ENCODE results near the gene ORAI3.

ORAI3 gene

DNA sequence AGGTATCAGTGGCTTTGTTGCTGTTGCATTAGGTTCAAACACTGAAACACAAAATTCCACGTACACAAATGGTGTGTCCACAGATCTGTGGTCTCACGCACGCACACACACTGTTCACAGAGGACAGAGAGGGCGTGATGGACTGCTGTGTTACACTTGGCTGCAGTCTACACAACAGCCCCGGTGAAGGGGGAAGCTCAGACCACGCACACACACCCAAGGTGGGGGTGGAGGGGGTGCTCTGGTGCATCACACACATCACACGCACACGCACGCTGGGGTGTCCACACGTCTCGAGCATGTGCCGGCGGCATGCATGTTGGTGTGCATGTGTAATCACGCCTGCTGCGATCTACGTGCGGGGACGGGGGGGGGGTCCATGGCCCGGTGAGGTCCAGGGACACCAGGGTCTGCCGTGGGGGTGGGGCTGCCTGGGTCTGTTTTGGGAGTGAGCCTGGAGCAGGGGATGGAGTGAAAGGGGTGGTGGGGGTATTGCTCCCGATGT, 43.5 kb downstream of the ORAI3 start:
- Histone ChIP-seq H3K4me3 (no peak overlapping the region), H3K9ac (no peak overlapping the region), H3K9me3 (replicated peaks in 1 of 11) (no peaks in the 10 kb centered on the region), H3K27ac (no peak overlapping the region), H3K27me3 (no peaks in the 10 kb centered on the region), H3K4me1 (peaks cover 0 to 38% (median 12%) of the 10 kb centered on the region in 10 experiments; a peak in 11 of 20 replicates), H3K36me3 (peaks cover 0 to 13% (median 5%) of the 10 kb centered on the region in 11 experiments; a peak in 10 of 22 replicates), H4K20me1 (no peaks in the 10 kb centered on the region), H3K4me2 (no peak overlapping the region)
- TF ChIP-seq Cebpa-rat (IDR thresholded peaks at IDR 0.05) = no peak

DNA sequence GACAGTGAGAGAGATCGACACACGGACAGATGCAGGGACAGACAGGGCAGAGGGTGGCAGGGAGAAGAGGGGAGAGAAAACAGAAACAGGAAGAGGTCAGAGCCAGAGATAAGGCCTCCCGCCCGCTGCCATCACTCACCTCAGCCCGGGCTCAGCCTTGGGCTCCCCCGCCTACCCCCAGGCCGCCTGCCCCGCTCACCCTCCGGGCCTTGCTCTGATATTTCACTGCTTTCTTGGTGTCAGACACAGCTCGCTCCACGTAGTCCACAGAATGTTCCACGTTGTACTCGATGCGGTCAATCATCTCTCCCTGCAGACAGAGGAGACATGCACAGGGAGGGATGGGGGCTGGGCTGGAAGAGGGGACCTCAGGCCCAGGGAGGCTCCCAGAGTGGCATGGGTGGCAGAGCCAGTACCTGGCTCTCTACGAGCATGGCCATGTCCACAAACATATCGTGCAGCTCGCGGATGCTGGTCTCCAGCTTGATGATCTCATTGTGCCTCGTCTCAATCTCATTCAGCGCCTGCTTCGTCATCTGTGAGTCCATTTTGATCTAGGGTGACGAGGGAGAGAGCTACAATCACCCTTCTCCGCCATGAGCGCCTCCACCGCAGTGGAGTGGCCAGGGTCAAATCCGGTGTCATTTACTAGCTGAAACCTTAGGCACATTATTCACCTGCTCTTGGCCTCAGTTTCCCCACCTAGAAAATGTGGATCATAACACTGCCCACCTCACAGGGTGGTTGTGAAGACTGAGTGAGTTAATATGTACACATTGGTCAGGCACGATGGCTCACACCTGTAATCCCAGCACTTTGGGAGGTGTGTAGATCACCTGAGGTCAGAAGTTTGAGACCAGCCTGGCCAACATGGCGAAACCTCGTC, 44.3 kb downstream of the ORAI3 start:
- Histone ChIP-seq H3K9ac (0 out of 22 replicates have a peak overlapping the region, but pooled peaks of 1 of the 11 experiments have one; percentile 5), H3K9me3 (replicated peaks in 1 of 11) (no peaks in the 10 kb centered on the region), H3K4me1 (peaks cover 0 to 38% (median 15%) of the 10 kb centered on the region in 10 experiments; a peak in 11 of 20 replicates), H3K27me3 (no peaks in the 10 kb centered on the region), H3K27ac (peak overlapping the region in 2 of 11 experiments; percentile 43 to 44; a peak in 4 of 22 replicates), H4K20me1 (no peaks in the 10 kb centered on the region), H3K36me3 (peaks cover 0 to 5% (median 0%) of the 10 kb centered on the region in 11 experiments; a peak in 7 of 22 replicates), H3K4me2 (peak overlapping the region in 3 of 11 experiments; percentile 9 to 28 (median 26); a peak in 3 of 22 replicates), H3K4me3 (no peak overlapping the region)
- TF ChIP-seq Cebpa-rat (IDR thresholded peaks at IDR 0.05) = no peak

DNA sequence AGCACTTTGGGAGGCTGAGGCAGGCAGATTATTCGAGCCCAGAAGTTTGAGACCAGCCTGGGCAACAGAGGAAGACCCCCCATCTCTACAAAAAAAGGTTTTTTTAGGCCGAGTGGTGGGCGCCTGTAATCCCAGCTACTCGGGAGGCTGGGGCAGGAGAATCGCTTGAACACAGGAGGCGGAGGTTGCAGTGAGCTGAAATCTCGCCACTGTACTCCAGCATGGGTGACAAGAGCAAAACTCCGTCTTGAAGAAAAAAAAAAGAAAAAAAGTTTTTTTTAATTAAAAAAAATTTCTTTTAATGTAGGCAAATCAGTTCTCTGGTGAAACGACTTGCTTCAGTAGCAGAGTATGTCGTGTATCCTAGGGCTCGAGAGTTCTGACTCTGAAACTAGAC, 47.1 kb downstream of the ORAI3 start:
- Histone ChIP-seq H3K4me2 (no peak overlapping the region), H3K4me3 (no peak overlapping the region), H3K9ac (no peak overlapping the region), H3K36me3 (no peaks in the 10 kb centered on the region), H3K4me1 (peaks cover 0 to 38% (median 11%) of the 10 kb centered on the region in 10 experiments; a peak in 11 of 20 replicates), H3K9me3 (replicated peaks in 1 of 11) (no peaks in the 10 kb centered on the region), H3K27me3 (no peaks in the 10 kb centered on the region), H3K27ac (no peak overlapping the region), H4K20me1 (no peaks in the 10 kb centered on the region)
- no peak for TF ChIP-seq Cebpa-rat (IDR thresholded peaks at IDR 0.05)

DNA sequence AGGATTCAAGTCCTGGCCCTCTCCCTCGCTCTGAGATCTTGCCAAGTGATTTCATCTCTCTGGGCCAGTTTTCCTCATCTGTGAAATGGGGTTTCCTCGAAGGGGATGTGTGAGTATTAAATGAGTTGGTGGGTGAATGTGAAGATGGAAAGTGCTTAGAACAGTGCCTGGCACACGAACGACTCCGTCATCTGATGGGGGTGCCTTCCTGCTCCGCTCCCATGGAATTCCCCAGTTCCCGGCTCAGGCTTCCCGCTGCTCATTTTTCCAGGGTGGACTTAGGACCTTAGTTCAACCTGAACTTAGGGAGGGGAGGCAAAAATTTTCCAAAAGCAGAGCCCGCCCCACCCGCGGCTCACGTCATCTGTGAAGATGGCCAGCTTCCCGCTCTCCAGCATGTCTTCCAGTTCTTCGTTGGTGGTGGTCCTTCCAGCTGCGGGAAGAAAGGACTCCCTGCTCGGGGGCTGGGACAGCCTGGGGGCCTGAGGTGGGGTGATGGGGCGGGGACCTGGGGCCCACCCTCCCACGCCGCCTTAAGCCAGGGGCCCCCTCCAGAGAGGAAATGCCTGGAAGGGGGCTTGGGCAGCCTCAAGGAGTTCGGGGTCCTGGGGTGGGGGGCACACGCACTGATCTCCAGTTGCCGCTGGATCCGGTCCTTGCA, 47.6 kb downstream of the ORAI3 start:
- H3K4me3 ChIP-seq = peak overlapping the region in 5 of 10 experiments; percentile 32 to 62 (median 48); a peak in 9 of 20 replicates
- peak overlapping the region in 3 of 11 experiments; percentile 29 to 40 (median 30); a peak in 4 of 22 replicates for H3K27ac ChIP-seq
- peaks cover 0 to 38% (median 11%) of the 10 kb centered on the region in 10 experiments; a peak in 11 of 20 replicates for H3K4me1 ChIP-seq
- H3K36me3 ChIP-seq = no peaks in the 10 kb centered on the region
- H3K9ac ChIP-seq = peak overlapping the region in 6 of 11 experiments; percentile 26 to 63 (median 58); a peak in 8 of 22 replicates
- no peaks in the 10 kb centered on the region for H3K27me3 ChIP-seq
- no peak for TF ChIP-seq Cebpa-rat (IDR thresholded peaks at IDR 0.05)
- peak overlapping the region; percentile 50 to 85 (median 62); a peak in 18 of 22 replicates for H3K4me2 ChIP-seq
- H3K9me3 ChIP-seq (replicated peaks in 1 of 11) = no peaks in the 10 kb centered on the region
- H4K20me1 ChIP-seq = no peaks in the 10 kb centered on the region

DNA sequence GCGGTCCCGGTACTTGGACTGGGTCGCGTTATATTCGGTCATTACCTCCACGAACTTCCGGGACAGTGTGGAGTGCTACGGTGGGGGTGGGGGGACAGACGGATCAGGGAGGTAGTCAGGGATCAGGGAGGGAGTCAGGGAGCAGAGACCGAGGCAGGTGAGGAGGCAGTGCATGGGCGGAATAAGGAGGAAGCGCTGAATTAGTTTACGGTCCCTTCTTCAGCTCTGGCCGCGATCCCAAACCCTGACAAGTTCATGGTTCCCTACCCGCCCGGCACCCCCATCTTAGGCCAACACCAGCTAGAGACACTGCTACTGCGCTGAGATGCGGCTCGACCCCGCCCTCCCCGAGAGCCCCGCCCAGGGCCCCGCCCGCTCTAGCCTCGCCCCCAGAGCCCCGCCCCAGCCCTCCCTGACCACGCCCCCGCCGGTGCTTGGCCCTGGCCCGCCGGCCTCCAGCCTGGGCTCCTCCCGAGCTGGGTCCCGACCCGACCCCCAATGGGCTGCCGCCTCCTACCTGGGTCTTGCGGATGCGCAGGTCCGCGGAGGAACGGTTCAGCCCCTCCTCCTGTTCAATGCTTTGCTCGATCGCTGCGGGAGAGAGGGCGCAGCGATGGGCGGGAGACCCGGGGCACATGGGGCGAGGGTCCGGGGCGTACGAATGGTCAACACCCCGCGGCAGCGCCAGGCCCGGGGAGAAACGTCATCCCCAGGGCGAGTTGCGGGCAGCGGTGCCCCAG, 48.3 kb downstream of the ORAI3 start:
- no peaks in the 10 kb centered on the region for H3K9me3 ChIP-seq (replicated peaks in 1 of 11)
- H3K4me2 ChIP-seq = peak overlapping the region; percentile 50 to 85 (median 62); a peak in 18 of 22 replicates
- peak overlapping the region in 3 of 11 experiments; percentile 29 to 40 (median 30); a peak in 4 of 22 replicates for H3K27ac ChIP-seq
- peak overlapping the region in 6 of 11 experiments; percentile 26 to 63 (median 58); a peak in 8 of 22 replicates for H3K9ac ChIP-seq
- no peak for TF ChIP-seq Cebpa-rat (IDR thresholded peaks at IDR 0.05)
- H3K4me3 ChIP-seq = peak overlapping the region in 6 of 10 experiments; percentile 26 to 62 (median 42); a peak in 10 of 20 replicates
- H4K20me1 ChIP-seq = no peaks in the 10 kb centered on the region
- no peaks in the 10 kb centered on the region for H3K27me3 ChIP-seq
- H3K36me3 ChIP-seq = no peaks in the 10 kb centered on the region
- H3K4me1 ChIP-seq = peaks cover 0 to 38% (median 11%) of the 10 kb centered on the region in 10 experiments; a peak in 11 of 20 replicates

DNA sequence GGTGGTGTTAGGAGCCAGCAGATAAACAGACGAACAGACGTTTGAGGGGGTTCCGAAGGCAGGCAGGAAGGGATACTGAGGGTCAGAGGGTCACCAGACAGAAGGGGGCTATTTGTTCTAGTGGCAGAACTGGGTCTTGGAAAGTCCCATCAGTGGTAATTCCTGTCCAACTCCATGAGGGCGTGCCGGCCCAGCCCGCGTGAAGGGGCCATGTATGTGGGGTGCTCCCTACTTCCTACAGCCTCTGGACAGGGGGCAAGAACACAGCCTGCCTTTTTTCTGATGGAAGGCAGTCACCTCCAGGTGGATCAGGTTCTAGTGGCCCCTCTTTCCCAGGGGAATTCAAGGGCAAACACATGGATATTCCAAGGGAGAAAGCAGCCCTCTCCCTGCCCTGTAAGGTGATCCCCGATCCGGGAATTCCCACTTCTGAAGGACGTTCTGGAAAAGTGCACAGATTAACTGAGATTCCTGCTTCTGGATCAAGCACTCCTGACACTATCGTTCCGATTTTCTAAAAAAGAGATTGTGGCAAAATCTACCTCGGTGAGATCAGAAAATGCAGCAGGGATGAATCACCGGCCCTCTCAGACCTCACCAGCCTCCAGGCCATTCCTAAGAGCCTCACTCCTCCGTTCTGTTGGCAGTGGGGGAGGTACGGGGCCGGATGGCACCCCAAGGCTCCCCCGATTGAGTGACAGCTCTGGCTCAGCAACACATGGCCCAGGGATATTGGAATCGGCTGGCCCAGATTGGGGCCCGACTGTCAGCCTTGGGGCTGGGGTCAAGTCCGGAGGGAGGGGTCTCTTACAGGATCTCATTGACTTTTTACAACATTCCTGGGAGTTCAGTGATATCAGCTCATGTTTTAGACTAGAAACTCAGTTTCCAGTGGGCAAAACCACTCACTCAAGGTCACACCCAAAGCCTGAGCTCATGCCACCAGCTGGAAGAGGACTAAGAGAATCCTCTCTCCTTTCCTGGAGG, 49.1 kb downstream of the ORAI3 start:
- H3K4me3 ChIP-seq = no peak overlapping the region
- TF ChIP-seq Cebpa-rat (IDR thresholded peaks at IDR 0.05) = no peak
- no peak overlapping the region for H3K9ac ChIP-seq

More for the DNA sequence above, 49.1 kb downstream of the ORAI3 start:
- Histone ChIP-seq H3K4me2 (peak overlapping the region in 4 of 11 experiments; percentile 29 to 70 (median 45); a peak in 5 of 22 replicates), H3K36me3 (no peaks in the 10 kb centered on the region), H3K27ac (peak overlapping the region in 1 of 11 experiments; percentile 23; a peak in 1 of 22 replicates), H3K9me3 (replicated peaks in 1 of 11) (no peaks in the 10 kb centered on the region), H3K4me1 (peaks cover 0 to 30% (median 9%) of the 10 kb centered on the region in 10 experiments; a peak in 11 of 20 replicates), H4K20me1 (no peaks in the 10 kb centered on the region), H3K27me3 (no peaks in the 10 kb centered on the region)

All from BLaER1 treated with 17β-estradiol and CSF1 and Interleukin-3, amounts not matched to agents 10 nM and 100 nM (cell line).